Measurements from ENCODE around the gene ABLIM3. TPM values are rescaled to one million over a fixed set of nuclear protein-coding genes. Genes with fewer than 3 reads are reported as not detected.
"Not testable (repeated sequence)": the region's sequence is repeated elsewhere in the genome, so short reads cannot be mapped to it uniquely, and the experiment has no call there.

The ABLIM3 gene
- total and polyA plus RNA-seq, 9 of the 15 experiments (the other 6 are each of a cell fraction or from before 2014, with no cell fraction given) = 0.03 to 0.38 (median 0.11) TPM

DNA sequence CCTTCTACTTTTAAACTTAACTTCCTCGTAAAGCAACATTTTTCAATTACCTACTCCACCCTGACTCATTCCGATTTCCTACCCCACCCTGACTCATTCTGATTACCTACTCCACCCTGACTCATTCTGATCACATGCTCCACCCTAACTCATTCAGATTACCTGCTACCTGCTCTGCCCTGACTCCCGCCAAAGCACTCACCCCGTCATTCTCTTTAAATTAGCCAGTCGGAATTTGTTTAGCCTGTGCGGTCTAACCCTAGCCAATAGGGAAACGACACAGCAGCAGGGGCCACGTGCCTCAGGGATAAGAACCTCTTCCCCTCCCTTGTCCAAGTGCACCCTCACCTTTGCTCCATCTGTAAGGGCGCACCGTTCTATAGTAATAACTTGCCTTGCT is 46.3 kb downstream of the ABLIM3 start:
- H3K36me3 ChIP-seq (ENCODE audit: control insufficient read depth, insufficient read depth, low read length); BruUV-seq (replicated peaks); H3K27me3 ChIP-seq (ENCODE audit: control insufficient read depth in 2 of 2, insufficient read depth in 2 of 2, low read length in 2 of 2); H4K20me1 ChIP-seq (replicated peaks; ENCODE audit: control insufficient read depth, insufficient read depth, low read length); H3K9me3 ChIP-seq (replicated peaks; ENCODE audit: control insufficient read depth, insufficient read depth, low read depth, low read length); in situ Hi-C loops (cut with MboI); ATAC-seq; POLR2A ChIA-PET; H3K79me2 ChIP-seq (ENCODE audit: control insufficient read depth, insufficient read depth, low read length); H3K4me2 ChIP-seq (ENCODE audit: insufficient read depth, low read length); intact Hi-C loops (cut with micrococcal nuclease); CTCF ChIA-PET (ENCODE audit: low intra/inter-chr PET ratio); H3K9ac ChIP-seq (ENCODE audit: insufficient read depth in 1 of 2, low read depth in 2 of 2, low read length in 2 of 2); H3K9me1 ChIP-seq (ENCODE audit: control insufficient read depth, insufficient read depth, low read length); H3K4me3 ChIP-seq; H3K27ac ChIP-seq (ENCODE audit: extremely low read depth, low read depth, low read length); H3K4me1 ChIP-seq (replicated peaks in 1 of 2; ENCODE audit: control insufficient read depth in 2 of 2, insufficient read depth in 2 of 2, low read length in 2 of 2); H2AFZ ChIP-seq (ENCODE audit: low read depth, low read length); FAIRE-seq; TF ChIP-seq TOE1 (CRISPR knock-in tag; IDR thresholded peaks at IDR 0.05; ENCODE audit: borderline replicate concordance, low read depth); JUND (tag; IDR thresholded peaks at IDR 0.05; ENCODE audit: borderline replicate concordance, low read depth, low read length); MYBL2 (CRISPR knock-in tag; IDR thresholded peaks at IDR 0.05; ENCODE audit: borderline replicate concordance): not testable (repeated sequence)
- peak in 1 of 4 experiments; percentile 8 for DNase-seq (ENCODE audit: extremely low read depth in 1 of 4, low spot score in 3 of 4)
- 1% methylated on average over 10 of the region's 10 CpGs for WGBS (ENCODE audit: insufficient coverage, low coverage, missing lambda C conversion rate)
- TF ChIP-seq RAD51 (IDR thresholded peaks at IDR 0.05; ENCODE audit: borderline replicate concordance, low read depth) (0 out of 2 replicates have a peak, but pooled peaks have one; percentile 27), HBP1 (CRISPR knock-in tag; IDR thresholded peaks at IDR 0.05) (0 out of 2 replicates have a peak, but pooled peaks have one; percentile 30), TRIM24 (IDR thresholded peaks at IDR 0.05) (peak in 1 of 2 experiments; percentile 78; a peak in 1 of 4 replicates), TOE1 (IDR thresholded peaks at IDR 0.05; ENCODE audit: borderline replicate concordance) (peak; percentile 49; the same call in 1 of the 2 replicates), SMARCE1 (IDR thresholded peaks at IDR 0.05) (0 out of 2 replicates have a peak, but pooled peaks have one; percentile 33), ARID1B (IDR thresholded peaks at IDR 0.05) (peak; percentile 53), DPF2 (IDR thresholded peaks at IDR 0.05) (0 out of 2 replicates have a peak, but pooled peaks have one; percentile 39), FOSL1 (tag; conservative IDR thresholded peaks at IDR 0.05) (peak; percentile 87), ZEB2 (IDR thresholded peaks at IDR 0.05) (peak; percentile 85), JUND (IDR thresholded peaks at IDR 0.05; ENCODE audit: borderline replicate concordance, low read depth, low read length) (peak; percentile 53; the same call in 1 of the 2 replicates), MYBL2 (IDR thresholded peaks at IDR 0.05; ENCODE audit: low read depth) (peak; percentile 61)
- TF ChIP-seq, protein P1, sequence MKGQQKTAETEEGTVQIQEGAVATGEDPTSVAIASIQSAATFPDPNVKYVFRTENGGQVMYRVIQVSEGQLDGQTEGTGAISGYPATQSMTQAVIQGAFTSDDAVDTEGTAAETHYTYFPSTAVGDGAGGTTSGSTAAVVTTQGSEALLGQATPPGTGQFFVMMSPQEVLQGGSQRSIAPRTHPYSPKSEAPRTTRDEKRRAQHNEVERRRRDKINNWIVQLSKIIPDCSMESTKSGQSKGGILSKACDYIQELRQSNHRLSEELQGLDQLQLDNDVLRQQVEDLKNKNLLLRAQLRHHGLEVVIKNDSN (CRISPR knock-in tag; IDR thresholded peaks at IDR 0.05) = peak; percentile 33; the same call in 1 of the 2 replicates
- TF ChIP-seq, protein P2, sequence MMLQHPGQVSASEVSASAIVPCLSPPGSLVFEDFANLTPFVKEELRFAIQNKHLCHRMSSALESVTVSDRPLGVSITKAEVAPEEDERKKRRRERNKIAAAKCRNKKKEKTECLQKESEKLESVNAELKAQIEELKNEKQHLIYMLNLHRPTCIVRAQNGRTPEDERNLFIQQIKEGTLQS (IDR thresholded peaks at IDR 0.05) = peak; percentile 84
- TF ChIP-seq, protein P2 (CRISPR knock-in tag; conservative IDR thresholded peaks at IDR 0.05) = not testable (repeated sequence)

Data from K562 (cell line).